OCI-LY3 (cell line): ENCODE measurements around the gene KIF1B.

Experiments used
- EZH2phosphoT487 ChIP-seq: fragments of 200-600 bp; shearing (Covaris generic); IDR thresholded peaks from 2 replicates; pipeline ENCODE4 v1.6.1; 2018; ENCODE audit warnings: antibody characterized with exemption, mixed run types, low read depth
- TF ChIP-seq, protein P1 (sequence below): fragments of 200-600, 300-600 bp; sonication (generic); IDR thresholded peaks from 2 replicates; pipeline ENCODE4 v1.5.1; 2014; ENCODE audit warnings: antibody characterized with exemption, low read length, low read depth

DNA sequence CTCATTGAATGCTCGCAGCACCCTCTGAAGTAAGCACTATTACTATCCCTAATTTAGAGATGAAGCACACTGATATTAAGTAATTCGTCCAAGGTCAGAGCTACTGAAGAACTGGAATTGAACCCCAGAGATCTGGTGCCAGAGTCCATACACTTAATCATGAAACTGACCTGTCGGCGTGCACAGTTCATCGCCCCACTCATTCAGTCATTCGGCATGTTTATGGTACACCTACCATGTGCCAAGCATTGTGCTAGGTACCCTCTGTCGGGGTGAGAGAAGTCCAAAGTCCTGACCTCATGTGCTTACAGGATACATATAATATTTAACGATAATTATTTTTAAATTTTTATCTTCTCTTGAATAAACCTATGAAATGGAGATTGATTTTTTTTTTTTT is 214.3 kb downstream of the KIF1B start:
- TF ChIP-seq, protein P1, sequence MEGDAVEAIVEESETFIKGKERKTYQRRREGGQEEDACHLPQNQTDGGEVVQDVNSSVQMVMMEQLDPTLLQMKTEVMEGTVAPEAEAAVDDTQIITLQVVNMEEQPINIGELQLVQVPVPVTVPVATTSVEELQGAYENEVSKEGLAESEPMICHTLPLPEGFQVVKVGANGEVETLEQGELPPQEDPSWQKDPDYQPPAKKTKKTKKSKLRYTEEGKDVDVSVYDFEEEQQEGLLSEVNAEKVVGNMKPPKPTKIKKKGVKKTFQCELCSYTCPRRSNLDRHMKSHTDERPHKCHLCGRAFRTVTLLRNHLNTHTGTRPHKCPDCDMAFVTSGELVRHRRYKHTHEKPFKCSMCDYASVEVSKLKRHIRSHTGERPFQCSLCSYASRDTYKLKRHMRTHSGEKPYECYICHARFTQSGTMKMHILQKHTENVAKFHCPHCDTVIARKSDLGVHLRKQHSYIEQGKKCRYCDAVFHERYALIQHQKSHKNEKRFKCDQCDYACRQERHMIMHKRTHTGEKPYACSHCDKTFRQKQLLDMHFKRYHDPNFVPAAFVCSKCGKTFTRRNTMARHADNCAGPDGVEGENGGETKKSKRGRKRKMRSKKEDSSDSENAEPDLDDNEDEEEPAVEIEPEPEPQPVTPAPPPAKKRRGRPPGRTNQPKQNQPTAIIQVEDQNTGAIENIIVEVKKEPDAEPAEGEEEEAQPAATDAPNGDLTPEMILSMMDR = no peak
- TF ChIP-seq EZH2phosphoT487 = no peak
